Thyroid gland (tissue), 4 donors: Measurements from ENCODE around the gene IGFBP2.

Source experiments
- CTCF ChIP-seq, 6 experiments: fragments of 200-600 bp in 3 of 6; fragments of 450-650 bp in 3 of 6; sonication (generic) in 3 of 6; IDR thresholded peaks; one replicate each; pipeline ENCODE4 v1.5.1; 2016 to 2019; ENCODE audit warnings: antibody characterized with exemption in 6 of 6, mild to moderate bottlenecking in 2 of 6, inconsistent platforms in 1 of 6, moderate library complexity in 1 of 6
- POLR2A ChIP-seq, 2 donors: fragments of 450-650 bp; IDR thresholded peaks; one replicate each; pipeline ENCODE4 v1.6.1; 2017; ENCODE audit warnings: antibody characterized with exemption in 2 of 2, mild to moderate bottlenecking in 2 of 2, moderate library complexity in 1 of 2

DNA sequence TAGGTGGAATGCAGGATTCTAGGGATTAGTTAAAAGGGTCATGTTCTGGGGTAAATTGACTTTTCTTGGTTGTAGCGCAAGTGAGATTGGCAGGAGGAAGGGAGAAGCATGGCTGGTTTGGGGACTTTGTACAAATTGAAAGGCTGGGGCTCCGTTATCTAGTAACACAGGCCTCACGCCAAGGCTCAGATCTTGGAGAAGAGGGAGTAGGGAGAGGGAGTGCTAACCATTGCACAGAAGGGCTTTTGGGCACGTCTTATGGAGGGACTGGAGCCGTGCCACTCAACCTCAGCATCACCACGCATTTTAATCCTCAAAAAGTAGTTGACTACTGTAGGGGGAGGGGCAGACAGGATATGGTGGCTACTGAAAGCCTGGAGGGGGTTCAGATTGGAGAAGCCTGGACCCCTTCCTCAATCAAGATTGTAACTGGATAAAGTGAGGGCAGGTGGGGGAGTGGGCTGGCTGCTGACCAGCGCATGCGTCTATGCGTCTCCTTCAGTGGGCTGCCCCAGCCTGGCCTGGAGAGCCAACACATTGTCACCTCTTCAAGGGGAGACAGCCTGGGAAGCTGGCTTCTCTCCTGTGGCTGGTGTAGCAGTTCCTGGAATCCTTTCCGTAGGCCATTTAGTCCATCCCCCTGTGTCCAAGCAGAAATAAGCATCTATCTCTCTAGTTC, 47.9 kb downstream of the IGFBP2 start:
- TF ChIP-seq CTCF (IDR thresholded peaks at IDR 0.05) (no peak), POLR2A (IDR thresholded peaks at IDR 0.05) (no peak)
